Esophagus squamous epithelium (tissue), 4 donors: ENCODE results near the gene PLEKHJ1.

Experiments
- POLR2A ChIP-seq, 4 donors: fragments of 450-650 bp; IDR thresholded peaks; one replicate each; pipeline ENCODE4 v1.6.1; 2017; ENCODE audit warnings: antibody characterized with exemption in 4 of 4, mild to moderate bottlenecking in 4 of 4, moderate library complexity in 3 of 4
- TF ChIP-seq, protein P1 (sequence below), 6 experiments: fragments of 450-650 bp in 4 of 6; fragments of 200-600 bp in 2 of 6; sonication (generic) in 2 of 6; IDR thresholded peaks; one replicate each; pipeline ENCODE4 v1.5.1; 2016 to 2019; ENCODE audit warnings: antibody characterized with exemption in 6 of 6, mild to moderate bottlenecking in 4 of 6, moderate library complexity in 4 of 6

DNA sequence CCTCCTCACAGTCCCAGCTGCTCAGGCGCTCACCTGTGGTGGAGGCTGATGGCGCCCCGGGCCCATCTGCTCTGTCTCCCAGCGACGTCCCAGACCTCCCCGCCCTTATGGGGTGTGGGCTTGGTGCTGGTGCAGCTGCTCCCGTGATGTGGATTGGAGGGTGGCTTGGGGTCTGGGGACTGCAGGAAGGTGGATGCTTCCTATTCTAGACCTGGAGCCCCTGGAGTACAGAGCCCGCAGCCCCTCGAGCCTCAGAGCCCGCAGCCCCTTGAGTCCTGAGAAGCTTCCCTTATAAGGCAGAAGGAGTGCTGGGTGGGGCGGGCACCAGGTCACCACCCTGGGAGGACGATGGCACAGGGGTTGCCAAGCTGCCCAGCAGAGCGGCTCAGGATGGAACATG, 40.8 kb downstream of the PLEKHJ1 start:
- TF ChIP-seq, protein P1, sequence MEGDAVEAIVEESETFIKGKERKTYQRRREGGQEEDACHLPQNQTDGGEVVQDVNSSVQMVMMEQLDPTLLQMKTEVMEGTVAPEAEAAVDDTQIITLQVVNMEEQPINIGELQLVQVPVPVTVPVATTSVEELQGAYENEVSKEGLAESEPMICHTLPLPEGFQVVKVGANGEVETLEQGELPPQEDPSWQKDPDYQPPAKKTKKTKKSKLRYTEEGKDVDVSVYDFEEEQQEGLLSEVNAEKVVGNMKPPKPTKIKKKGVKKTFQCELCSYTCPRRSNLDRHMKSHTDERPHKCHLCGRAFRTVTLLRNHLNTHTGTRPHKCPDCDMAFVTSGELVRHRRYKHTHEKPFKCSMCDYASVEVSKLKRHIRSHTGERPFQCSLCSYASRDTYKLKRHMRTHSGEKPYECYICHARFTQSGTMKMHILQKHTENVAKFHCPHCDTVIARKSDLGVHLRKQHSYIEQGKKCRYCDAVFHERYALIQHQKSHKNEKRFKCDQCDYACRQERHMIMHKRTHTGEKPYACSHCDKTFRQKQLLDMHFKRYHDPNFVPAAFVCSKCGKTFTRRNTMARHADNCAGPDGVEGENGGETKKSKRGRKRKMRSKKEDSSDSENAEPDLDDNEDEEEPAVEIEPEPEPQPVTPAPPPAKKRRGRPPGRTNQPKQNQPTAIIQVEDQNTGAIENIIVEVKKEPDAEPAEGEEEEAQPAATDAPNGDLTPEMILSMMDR (IDR thresholded peaks at IDR 0.05): no peak
- no peak for TF ChIP-seq POLR2A (IDR thresholded peaks at IDR 0.05)
